HG02623 (cell line): ENCODE measurements around the gene WRNIP1.
A peak's percentile ranks its signal among the peaks of the same experiment; 100 is the strongest.

Source experiments
- ATAC-seq: cut with Tn5 transposase; IDR thresholded peaks from one replicate; pipeline ENCODE4 v1.9.1; 2021; ENCODE audit warnings: moderate library complexity; ENCODE audit not compliant: unreplicated experiment

Gene WRNIP1

DNA sequence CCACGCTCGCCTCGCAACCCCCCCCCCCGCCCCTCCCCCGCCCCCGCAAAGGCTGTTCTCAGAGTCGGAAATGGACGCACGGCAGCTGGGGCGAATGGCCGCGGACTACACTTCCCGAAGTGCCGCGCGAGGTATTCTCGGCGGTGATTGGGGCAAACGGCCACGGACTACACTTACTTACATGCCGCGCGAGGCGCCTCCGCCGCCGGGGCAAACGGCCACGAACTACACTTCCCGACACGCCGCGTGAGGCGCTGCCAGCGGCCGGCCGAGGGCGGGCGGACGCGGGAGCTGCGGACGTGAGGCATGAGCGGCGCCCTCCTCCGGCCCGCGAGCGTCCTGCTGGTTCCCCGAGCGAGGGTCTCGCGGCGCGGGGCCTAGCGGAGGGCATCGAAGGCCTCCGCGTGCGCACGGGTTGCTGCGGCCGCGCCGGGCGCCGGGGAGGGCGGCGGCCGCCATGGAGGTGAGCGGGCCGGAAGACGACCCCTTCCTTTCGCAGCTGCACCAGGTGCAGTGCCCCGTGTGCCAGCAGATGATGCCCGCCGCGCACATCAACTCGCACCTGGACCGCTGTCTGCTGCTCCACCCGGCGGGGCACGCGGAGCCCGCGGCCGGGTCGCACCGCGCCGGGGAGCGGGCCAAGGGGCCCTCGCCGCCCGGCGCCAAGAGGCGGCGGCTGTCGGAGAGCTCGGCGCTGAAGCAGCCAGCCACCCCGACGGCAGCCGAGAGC is at the start of gene WRNIP1:
Gene WRNIP1, plus strand, starts transcription at position 228 of the 730 bp plus-strand sequence. Its CDS starts 230 bp downstream, at position 458.
- ATAC-seq = peak; percentile 84

DNA sequence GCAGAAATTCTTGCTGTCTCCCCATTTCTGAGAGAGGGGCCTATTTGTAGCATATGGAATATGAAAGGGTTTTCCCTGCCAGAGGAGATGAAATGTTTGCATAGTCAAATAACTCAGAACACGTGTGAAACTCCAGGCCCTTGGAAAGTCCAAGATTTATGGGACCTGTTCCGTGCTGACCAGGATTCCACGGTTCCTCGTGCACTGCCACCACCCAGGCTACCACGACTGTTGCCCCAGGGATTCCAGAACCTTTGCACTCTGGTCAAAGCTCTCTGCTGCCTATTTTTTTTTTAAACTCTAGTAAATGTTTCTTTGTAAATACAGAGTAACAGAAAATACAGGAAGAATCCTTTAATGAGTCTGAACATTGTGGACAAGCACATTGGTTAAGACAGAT is 49.5 kb upstream of the WRNIP1 start:
- ATAC-seq = no peak

DNA sequence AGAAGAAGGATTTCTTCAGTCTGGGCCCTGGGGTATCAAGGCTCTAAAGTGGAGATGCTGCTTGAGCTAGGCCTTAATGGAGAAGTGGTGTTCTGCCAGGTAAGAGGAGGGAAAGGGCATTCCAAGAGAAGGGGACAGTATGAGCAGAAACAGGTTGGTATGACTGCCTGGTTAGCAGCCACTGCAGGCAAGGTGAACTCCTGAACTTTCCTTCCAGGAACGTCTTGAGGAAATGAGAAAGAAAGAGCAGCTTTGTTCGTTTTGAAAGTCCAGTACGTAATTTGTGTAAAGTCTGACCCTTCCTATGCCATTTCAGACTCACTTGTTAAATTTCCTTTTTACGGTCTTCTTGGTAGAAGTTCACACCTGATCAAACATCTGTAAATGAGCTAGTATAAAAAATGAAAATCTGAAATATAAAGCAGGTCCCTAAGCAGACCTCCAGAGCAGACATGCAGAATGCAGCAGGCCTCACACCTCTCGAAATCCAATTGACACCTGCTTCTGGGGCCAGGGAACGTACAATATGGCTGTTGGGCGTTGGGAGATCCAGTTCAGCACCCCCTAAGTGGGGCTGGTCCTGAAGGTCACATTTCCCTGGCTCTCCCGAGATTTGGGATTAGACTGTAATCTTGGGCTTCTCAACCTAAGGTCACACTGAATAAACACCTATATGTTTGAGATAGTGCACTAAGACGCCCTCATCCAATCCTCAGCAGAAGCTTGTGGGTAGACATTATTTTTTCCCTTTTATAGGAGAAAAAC is 48.1 kb upstream of the WRNIP1 start:
- no peak for ATAC-seq

DNA sequence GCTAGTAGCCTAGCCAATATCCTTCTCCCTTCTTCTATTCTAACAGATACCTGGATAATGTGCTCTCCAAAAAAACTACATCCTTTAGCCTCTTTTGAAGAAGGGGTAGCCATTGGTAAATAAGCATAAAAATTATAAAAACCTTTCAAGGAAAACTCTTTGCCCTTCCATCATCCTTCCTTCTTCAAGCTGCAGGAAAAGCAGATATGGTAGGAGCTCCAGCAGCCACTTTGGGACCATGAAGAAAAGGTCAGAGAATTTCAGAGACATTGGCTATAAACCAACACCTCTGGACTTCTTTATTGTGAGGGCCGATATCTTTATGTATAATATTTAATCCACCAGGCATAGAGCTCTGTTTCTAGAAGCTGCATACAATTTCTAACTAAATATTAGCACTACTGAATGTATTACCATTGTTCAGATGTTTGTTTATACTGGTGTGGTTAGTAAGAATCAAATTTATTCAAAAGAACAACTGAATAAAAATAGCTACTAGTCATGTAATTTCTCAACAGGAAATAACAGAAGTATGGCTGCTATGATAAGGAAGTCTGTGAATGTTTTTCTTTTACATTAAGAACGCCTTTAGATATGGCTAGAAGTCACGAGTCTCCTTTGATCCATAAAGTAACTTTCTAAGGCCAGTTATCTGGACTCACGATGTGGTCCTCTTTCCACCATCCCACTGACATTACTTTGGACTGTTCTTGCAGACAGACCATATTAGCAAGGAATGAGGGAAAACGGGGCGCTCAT is 46.7 kb upstream of the WRNIP1 start:
- ATAC-seq = no peak

DNA sequence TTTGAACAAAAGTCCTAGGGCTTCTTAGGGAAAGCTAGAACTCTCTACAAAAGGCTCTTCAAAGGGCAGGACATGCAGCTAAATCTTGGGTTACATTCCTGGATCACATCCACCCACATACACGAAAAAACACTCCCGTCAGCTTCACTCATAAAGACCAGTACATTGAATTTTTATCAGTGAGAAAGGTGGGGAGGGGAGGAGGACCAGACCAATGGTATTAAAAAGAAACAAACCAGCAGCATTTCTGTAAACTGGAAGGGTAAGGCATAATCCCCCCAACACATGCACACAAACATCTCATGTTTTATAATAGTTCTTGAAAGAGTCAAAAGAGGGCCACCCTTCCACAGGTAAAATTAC is 46.1 kb upstream of the WRNIP1 start:
- no peak for ATAC-seq

DNA sequence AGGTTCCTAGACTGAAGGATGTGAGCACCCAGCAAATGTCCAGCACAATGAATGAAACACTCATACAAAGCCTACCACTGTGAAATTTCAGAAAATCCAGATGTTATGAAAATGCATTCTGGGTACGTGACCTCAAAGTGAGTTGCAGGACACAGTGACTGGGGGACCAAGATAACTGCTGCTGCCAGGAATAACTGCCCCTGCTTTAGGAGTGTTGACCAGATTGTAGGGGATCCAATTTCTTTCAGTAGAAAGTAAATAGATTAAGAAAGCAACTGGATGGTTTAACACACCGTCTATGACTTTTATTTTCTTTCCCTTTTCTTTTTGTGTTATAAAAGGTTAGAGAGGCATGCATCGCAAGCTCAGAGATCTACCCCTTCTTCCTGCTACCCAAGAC is 44.0 kb upstream of the WRNIP1 start:
- ATAC-seq = no peak

DNA sequence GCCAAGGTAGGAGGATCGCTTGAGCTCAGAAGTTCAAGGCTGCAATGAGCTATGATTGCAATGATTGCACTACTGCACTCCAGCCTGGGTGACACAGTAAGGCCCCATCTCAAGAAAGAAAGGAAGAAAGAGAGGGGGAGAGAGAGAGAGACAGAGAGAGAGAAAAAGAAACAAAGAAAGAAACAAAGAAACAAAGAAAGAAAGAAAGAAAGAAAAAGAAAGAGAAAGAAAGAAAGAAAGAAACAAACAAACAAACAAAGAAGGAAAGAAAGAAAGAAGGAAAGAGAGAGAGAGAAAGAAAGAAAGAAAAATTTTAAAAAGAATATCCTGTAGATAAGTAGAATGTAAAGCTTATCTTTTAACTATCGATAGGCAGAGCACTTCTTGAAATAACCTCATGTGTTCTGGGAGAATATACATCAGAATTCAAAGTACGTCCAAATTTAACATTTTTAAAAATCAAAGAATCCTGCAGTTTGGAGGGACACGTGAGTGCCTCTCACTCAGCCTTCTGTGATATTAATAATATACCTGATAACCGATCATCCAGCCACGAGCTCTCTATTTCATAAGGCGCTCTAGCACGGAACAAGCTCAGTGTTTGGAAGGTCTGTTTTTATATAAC is 39.7 kb upstream of the WRNIP1 start:
- no peak for ATAC-seq

DNA sequence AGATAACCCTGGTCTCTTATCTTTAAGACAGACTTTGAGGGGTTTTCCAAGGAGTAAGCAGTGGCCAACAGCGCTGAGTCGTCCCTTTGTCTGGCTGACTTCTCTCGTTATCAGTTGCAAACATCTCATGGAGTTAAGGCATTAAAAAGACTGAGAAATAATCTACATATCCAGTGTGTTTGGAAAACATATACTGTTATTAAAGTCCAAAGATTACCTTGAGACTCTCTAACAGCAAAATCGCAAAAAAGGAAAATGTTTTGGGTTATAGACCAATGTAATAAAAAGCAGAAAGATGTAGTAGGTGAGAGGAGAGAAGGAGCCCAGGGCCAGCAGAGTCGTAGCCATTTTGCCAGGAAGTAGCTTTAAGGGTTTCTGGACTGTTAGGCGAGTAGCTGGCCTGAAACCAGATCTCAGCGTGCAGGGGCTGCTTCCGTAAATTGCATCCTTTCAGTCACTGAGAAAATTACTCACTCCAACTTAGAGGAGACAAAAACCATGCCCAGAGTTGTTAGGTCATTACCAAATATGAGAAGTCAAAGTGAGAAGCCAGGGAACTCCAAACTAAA is 39.1 kb upstream of the WRNIP1 start:
- peak; percentile 48 for ATAC-seq

DNA sequence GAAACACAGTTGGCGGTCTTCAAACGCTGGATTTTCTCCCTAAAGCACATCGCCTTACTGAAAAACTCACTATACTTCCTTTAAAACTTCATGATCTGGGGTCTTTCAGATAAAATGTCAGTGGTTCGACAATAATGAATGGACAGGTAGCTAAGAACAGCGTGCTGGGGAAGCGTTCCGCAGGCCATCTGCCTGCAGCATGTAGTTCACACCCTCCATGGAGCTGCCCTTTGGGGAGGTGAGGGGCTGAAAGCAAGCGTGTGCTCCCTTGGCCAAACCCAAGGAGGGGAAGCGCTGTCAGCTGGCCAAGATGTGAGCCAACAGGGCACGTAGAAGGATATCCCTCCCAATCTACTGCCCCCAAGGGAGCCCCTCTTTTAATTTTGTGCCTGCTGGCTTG is 35.3 kb upstream of the WRNIP1 start:
- ATAC-seq = no peak

DNA sequence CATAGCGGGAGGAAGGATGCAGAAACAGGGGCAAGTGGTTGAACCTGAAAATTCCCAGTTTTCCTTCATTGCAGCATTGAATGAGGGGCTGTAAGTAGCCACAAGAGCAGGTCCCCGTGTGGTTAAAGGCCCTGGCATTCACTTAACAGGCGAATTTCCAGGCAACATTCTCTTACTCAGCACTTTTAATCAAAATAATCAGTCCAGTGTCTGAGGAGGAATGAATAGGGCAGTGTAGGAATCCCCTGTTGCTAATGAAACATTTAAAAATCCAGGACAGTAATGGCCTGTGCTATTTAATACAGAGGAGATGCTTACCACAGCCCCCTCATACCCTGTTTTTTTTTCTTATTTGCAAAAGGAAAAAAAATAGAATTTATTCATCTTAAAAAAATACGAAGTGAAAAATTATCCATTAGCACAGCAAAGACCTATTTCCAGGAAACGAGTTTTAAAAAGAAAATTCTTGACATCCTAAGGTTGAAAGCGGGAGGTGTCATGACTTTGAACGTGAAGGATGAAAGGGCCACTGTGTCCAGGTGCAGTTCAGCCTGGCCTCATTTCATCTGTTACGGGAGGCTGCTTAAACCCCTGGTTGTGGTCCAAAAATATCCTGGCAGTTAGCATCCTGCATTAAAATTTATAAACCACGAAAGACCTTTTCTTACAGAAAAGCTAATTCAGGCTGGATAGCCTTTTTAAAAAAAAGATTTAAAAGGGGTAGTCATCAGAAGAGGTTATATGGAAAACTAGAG is 34.7 kb upstream of the WRNIP1 start:
- no peak for ATAC-seq

DNA sequence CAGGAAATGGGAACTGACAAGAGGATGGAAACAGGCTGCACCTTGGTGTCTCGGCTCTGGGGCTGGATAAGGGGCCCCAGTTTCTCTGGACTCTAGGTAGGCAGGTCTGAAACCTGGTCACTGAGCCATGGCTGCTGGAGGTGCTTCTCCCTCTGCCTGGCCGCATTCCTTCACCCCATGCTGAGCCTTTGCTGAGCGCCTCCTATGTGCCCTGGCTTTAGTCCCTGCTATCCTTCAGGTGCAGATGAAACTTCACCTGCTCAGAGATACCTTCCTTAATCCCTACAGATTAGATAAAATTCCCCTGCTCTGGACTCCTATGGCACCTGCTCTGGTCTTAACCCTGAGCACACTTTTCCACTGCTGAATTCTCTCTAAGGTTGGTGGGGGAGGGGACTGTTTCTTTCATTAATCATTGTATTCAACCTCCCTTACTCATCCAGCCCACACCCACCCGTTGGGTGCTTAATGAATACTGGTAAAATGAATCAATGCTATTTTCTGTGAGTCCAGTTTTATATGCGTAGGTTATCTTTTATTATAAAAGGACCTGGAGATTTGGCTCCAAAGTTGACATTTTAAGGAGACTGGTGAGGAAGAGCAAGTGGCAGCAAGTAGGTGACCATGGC is 33.8 kb upstream of the WRNIP1 start:
- no peak for ATAC-seq

DNA sequence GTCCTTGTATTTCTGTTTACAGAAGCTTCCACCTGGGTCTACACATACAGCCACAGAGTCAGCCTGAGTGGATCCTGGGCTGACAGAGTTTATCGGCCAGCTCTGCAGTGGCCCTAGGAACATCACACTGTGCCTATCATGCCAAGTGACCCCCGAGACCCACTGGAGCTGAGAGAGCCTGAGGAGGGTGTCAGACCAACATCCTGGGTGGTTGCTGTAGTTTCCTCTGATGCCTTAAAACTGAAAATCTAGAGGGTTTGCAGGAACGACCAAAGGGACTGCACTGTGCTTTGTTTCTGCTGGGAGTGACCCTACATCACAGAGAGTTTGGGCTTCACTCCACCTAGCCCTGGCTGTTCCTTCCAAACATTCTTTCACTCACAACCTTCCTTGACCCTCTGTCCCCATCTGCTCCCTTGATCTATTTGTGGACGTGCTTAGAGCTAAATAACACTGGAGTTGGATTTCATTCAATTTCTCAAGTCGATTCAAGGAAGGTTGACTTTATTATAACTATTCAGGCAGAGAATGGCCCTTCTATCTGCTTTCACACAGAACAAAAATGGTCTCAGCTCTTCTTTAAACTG is 32.6 kb upstream of the WRNIP1 start:
- ATAC-seq = no peak

DNA sequence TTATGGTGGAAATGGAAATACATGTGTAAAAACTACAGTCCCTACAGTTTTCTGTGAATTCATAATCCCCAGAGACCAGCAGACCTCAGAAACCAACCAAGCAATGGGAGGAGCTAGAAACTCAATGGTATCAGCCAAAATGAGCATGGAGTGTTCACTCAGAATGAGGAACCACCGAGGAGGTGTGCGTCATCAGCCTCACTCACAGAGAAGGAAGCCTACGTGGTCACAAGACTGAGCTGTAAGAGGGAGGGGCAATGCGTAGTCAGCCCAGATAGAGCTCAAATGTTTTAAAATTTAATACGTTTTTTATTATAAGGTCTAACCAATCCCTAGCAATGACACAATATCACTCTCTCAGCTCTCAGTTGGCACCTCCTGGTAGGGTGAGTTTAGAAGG is 31.9 kb upstream of the WRNIP1 start:
- ATAC-seq = no peak

DNA sequence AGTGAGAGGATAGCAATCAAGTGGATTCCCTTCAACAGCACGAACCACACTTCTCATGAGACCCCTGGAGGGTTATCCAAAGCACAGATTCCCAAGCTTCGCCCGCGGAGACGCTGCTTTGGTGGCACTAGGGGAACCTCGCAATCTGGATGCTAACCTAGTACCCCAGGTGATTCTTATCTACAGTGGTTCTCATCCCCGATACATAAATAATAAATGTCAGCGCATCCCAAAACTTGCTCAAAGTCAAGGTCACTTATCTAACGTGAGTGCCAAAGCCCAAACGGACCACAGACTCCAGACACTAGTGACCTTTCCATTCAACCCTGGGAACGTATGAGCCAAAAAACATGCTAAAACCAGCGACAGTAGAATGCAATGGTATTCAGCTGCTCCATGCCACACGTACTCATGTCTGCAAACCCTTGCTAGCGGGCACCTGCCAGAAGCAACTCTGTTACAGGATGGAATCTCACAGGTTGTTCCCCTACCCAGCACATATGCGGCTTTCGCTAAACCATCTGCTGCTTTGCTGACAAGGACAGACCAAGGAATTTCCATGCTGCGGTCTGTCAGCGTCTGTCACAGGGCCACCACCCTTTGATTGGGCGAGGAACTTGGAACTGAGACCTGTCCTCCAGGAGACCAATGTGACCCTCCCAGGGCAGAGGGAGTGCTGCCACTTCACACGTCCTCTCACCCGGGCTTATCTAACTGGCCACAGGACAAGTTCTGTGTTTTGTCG is 31.3 kb upstream of the WRNIP1 start:
- ATAC-seq = no peak

DNA sequence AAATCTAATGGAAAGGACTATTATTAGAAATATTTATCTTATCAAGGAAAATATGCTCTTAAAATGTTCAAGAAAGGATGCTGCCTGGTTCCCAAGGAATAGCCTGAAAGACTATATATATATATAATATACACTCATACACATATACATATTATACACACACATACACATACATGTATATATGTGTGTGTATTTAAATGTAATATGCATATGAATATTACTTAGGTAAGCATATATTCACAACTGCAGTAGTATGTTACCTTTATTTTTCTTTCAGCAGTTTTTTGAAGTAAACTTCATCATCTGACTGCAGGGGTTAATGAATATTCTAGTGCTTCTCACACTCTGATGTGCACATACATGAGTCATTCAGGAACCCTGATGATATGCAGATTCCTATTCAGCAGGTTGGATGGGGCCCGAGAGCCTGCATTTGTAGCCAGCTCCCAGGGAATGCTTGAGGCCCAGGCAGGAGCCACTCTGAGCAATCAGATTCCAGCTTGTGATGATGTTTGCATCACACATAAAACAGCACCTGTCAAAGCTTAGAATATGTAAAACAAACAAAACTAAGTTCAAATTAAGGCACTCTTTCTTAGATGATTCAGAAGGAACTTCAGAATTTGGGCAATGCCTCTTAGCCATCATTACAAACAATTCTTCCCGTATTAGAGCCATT is 30.6 kb upstream of the WRNIP1 start:
- no peak for ATAC-seq

DNA sequence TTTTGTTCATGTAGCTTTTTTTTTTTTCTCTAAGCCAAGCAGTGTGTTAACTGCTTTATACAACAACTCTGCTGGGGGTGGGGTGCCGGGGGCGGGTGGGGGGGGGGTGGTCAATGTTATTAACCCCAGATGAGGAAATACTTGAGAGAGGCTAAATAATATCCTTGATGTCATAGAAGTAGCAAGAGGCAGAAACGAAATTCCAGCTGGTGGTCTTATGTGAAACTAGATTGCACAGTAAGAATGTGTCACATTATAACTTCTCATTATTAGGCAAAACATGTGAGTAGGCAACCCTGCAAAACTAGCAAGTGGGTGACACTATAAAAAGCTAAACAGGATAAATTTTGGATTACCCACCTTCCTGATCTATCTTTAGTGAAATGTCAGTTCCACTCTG is 27.3 kb upstream of the WRNIP1 start:
- no peak for ATAC-seq

DNA sequence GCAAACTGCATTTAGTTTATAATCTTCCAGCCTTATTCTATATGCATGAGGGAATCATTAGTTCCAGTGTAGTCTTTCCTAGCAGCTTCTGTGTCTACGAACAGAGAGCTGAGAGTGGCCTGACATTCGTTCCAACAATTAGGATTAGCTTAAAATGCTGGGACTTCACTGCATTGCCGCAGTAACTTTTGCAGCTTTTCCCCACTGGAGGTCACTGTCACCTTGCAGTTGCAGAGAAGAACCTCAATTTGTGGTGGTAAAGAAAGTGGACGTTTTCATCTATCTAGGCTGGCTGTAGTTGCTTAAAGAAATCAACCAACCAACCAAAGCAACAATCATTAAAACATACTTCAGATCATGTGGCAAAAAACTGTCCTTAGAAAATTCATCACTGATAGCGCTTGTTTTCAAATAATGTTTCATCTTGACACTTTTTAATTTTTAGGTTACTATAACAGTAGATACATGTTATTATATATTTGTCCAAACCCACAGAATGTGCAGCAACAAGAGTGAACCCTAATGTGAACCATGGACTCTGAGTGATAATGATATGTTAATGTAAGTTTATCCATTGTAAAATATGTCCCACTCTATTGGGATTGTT is 26.7 kb upstream of the WRNIP1 start:
- ATAC-seq = no peak

DNA sequence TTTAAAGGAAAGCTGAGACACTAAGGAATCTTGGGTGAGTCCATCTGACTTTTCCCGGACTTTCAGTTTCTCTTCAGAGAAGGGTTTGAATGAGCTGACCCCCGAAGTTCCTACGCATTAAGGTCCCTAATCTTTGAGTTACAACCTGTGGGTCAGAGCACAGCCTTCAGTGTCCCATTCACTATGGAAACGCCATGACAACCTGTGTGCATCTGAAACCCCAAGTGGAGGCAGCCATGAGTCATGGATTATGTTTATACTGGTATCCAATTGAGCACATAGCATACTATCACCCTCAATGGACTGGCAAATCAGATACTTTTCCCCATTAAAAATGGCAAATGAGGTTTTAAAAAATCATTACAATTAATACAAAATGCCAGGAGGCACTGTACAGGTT is 25.9 kb upstream of the WRNIP1 start:
- ATAC-seq = no peak
